SK-N-SH treated with all-trans-retinoic acid at 6 μM for 48 hours (cell line): ENCODE measurements around the gene RAP1A.

Source experiments
- ATAC-seq: fragments of 200-7000 bp; cut with Tn5 transposase; 3 replicates; pipeline ENCODE4 v1.9.1; 2020; ENCODE audit warnings: mild to moderate bottlenecking, moderate library complexity
- ARNTL ChIP-seq: fragments of 450-650 bp; formaldehyde crosslinking; IDR thresholded peaks from 2 replicates; pipeline ENCODE4 v1.5.0; 2020; ENCODE audit warnings: low read depth, mild to moderate bottlenecking, moderate library complexity, borderline replicate concordance
- BACH2 ChIP-seq: fragments of 250-450 bp; sonication (Bioruptor Pico); IDR thresholded peaks from 2 replicates; pipeline ENCODE4 v1.9.0; 2021; ENCODE audit warnings: mild to moderate bottlenecking, borderline replicate concordance
- CSDC2 ChIP-seq: fragments of 250-450 bp; sonication (Bioruptor Pico); IDR thresholded peaks from 2 replicates; pipeline ENCODE4 v1.5.0; 2020; ENCODE audit warnings: mild to moderate bottlenecking, moderate library complexity
- ESRRG ChIP-seq: fragments of 250-450 bp; sonication (Bioruptor Pico); IDR thresholded peaks from 2 replicates; pipeline ENCODE4 v1.6.1; 2021; ENCODE audit warnings: mild to moderate bottlenecking
- GLIS3 ChIP-seq: fragments of 250-450 bp; sonication (Bioruptor Pico); IDR thresholded peaks from 2 replicates; pipeline ENCODE4 v1.5.0; 2020; ENCODE audit warnings: mild to moderate bottlenecking, moderate library complexity
- ISL1 ChIP-seq: fragments of 250-450 bp; sonication (Bioruptor Pico); IDR thresholded peaks from 2 replicates; pipeline ENCODE4 v2.1.2; 2022; ENCODE audit warnings: mild to moderate bottlenecking, moderate library complexity
- OSR1 ChIP-seq: fragments of 250-450 bp; sonication (Bioruptor Pico); IDR thresholded peaks from 2 replicates; pipeline ENCODE4 v1.8.0; 2022; ENCODE audit warnings: moderate library complexity, mild to moderate bottlenecking, inconsistent platforms
- PATZ1 ChIP-seq: fragments of 250-450 bp; sonication (Bioruptor Pico); IDR thresholded peaks from 2 replicates; pipeline ENCODE4 v1.8.0; 2020; ENCODE audit warnings: mild to moderate bottlenecking, moderate library complexity, borderline replicate concordance
- PPARA ChIP-seq: fragments of 250-450 bp; sonication (Bioruptor Pico); IDR thresholded peaks from 2 replicates; pipeline ENCODE4 v1.5.0; 2020; ENCODE audit warnings: mild to moderate bottlenecking, borderline replicate concordance
- RARB ChIP-seq: fragments of 250-450 bp; sonication (Bioruptor Pico); IDR thresholded peaks from 2 replicates; pipeline ENCODE4 v1.8.0; 2021; ENCODE audit warnings: mild to moderate bottlenecking, moderate library complexity
- TCF4 ChIP-seq: fragments of 250-450 bp; sonication (Bioruptor Pico); IDR thresholded peaks from 2 replicates; pipeline ENCODE4 v1.8.0; 2021; ENCODE audit warnings: mild to moderate bottlenecking, moderate library complexity, borderline replicate concordance
- TSHZ2 ChIP-seq: fragments of 250-450 bp; sonication (Bioruptor Pico); IDR thresholded peaks from 2 replicates; pipeline ENCODE4 v1.5.0; 2020; ENCODE audit warnings: mild to moderate bottlenecking, moderate library complexity
- ZC3H10 ChIP-seq: fragments of 250-450 bp; sonication (Bioruptor Pico); IDR thresholded peaks from 2 replicates; pipeline ENCODE4 v1.5.1; 2021; ENCODE audit warnings: mild to moderate bottlenecking, moderate library complexity
- ZFP3 ChIP-seq: fragments of 250-450 bp; sonication (Bioruptor Pico); IDR thresholded peaks from 2 replicates; pipeline ENCODE4 v1.5.0; 2020; ENCODE audit warnings: mild to moderate bottlenecking, moderate library complexity
- ZFP30 ChIP-seq: fragments of 450-650 bp; formaldehyde crosslinking; IDR thresholded peaks from 2 replicates; pipeline ENCODE4 v1.5.0; 2022; ENCODE audit warnings: mild to moderate bottlenecking, moderate library complexity
- ZNF70 ChIP-seq: fragments of 450-650 bp; formaldehyde crosslinking; IDR thresholded peaks from 2 replicates; pipeline ENCODE4 v1.5.0; 2020; ENCODE audit warnings: mild to moderate bottlenecking, moderate library complexity
- ZNF8 ChIP-seq: fragments of 450-650 bp; formaldehyde crosslinking; IDR thresholded peaks from 2 replicates; pipeline ENCODE4 v1.5.0; 2020; ENCODE audit warnings: mild to moderate bottlenecking, moderate library complexity
- TF ChIP-seq, protein P1 (sequence below): fragments of 250-450 bp; sonication (Bioruptor Pico); IDR thresholded peaks from 2 replicates; pipeline ENCODE4 v1.5.1; 2021; ENCODE audit warnings: mild to moderate bottlenecking, moderate library complexity
- TF ChIP-seq, protein P2 (sequence below): fragments of 250-450 bp; sonication (Bioruptor Pico); IDR thresholded peaks from 2 replicates; pipeline ENCODE4 v1.8.0; 2021; ENCODE audit warnings: low read depth, mild to moderate bottlenecking, moderate library complexity, borderline replicate concordance
- TF ChIP-seq, protein P3 (sequence below): fragments of 250-450 bp; sonication (Bioruptor Pico); IDR thresholded peaks from 2 replicates; pipeline ENCODE4 v1.5.1; 2020; ENCODE audit warnings: low read depth, mild to moderate bottlenecking, moderate library complexity

Gene RAP1A

GRCh38 chr1:111666828-111667227 lies 47.2 kb downstream of the RAP1A start:
- no peak for TF ChIP-seq ESRRG (CRISPR knock-in tag)
- no peak for TF ChIP-seq ARNTL (CRISPR knock-in tag)
- TF ChIP-seq, protein P1, sequence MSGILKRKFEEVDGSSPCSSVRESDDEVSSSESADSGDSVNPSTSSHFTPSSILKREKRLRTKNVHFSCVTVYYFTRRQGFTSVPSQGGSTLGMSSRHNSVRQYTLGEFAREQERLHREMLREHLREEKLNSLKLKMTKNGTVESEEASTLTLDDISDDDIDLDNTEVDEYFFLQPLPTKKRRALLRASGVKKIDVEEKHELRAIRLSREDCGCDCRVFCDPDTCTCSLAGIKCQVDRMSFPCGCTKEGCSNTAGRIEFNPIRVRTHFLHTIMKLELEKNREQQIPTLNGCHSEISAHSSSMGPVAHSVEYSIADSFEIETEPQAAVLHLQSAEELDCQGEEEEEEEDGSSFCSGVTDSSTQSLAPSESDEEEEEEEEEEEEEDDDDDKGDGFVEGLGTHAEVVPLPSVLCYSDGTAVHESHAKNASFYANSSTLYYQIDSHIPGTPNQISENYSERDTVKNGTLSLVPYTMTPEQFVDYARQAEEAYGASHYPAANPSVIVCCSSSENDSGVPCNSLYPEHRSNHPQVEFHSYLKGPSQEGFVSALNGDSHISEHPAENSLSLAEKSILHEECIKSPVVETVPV (CRISPR knock-in tag) = no peak
- no peak for TF ChIP-seq RARB
- no peak for ATAC-seq

- no peak for ATAC-seq
- TF ChIP-seq, protein P2, sequence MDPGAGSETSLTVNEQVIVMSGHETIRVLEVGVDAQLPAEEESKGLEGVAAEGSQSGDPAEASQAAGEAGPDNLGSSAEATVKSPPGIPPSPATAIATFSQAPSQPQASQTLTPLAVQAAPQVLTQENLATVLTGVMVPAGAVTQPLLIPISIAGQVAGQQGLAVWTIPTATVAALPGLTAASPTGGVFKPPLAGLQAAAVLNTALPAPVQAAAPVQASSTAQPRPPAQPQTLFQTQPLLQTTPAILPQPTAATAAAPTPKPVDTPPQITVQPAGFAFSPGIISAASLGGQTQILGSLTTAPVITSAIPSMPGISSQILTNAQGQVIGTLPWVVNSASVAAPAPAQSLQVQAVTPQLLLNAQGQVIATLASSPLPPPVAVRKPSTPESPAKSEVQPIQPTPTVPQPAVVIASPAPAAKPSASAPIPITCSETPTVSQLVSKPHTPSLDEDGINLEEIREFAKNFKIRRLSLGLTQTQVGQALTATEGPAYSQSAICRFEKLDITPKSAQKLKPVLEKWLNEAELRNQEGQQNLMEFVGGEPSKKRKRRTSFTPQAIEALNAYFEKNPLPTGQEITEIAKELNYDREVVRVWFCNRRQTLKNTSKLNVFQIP (CRISPR knock-in tag) = no peak
- TF ChIP-seq TCF4 (CRISPR knock-in tag) = no peak
- TF ChIP-seq RARB = no peak
- TF ChIP-seq ZNF8 (CRISPR knock-in tag) = no peak
- TF ChIP-seq ZC3H10 (CRISPR knock-in tag) = no peak
- no peak for TF ChIP-seq PPARA (CRISPR knock-in tag)
- no peak for TF ChIP-seq CSDC2 (CRISPR knock-in tag)
- TF ChIP-seq, protein P1 (CRISPR knock-in tag) = no peak
- TF ChIP-seq GLIS3 (CRISPR knock-in tag) = no peak
- TF ChIP-seq PATZ1 (CRISPR knock-in tag) = no peak
- no peak for TF ChIP-seq TSHZ2
- no peak for TF ChIP-seq ZFP30
- TF ChIP-seq, protein P3, sequence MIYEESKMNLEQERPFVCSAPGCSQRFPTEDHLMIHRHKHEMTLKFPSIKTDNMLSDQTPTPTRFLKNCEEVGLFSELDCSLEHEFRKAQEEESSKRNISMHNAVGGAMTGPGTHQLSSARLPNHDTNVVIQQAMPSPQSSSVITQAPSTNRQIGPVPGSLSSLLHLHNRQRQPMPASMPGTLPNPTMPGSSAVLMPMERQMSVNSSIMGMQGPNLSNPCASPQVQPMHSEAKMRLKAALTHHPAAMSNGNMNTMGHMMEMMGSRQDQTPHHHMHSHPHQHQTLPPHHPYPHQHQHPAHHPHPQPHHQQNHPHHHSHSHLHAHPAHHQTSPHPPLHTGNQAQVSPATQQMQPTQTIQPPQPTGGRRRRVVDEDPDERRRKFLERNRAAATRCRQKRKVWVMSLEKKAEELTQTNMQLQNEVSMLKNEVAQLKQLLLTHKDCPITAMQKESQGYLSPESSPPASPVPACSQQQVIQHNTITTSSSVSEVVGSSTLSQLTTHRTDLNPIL = no peak
- no peak for TF ChIP-seq ISL1 (CRISPR knock-in tag)
- TF ChIP-seq ESRRG (CRISPR knock-in tag) = no peak
- no peak for TF ChIP-seq BACH2 (CRISPR knock-in tag)
- no peak for TF ChIP-seq ZNF70 (CRISPR knock-in tag)
- TF ChIP-seq ZFP3 (CRISPR knock-in tag) = no peak
- no peak for TF ChIP-seq ARNTL (CRISPR knock-in tag)
- TF ChIP-seq, all 23 proteins: peak for 0
Measured at GRCh38 chr1:111669268-111669667, 49.7 kb downstream of the RAP1A start.

- ATAC-seq = no peak
- TF ChIP-seq ZFP30 (no peak), OSR1 (CRISPR knock-in tag) (no peak), ZNF70 (CRISPR knock-in tag) (no peak)
- TF ChIP-seq, protein P3 = no peak
- TF ChIP-seq, all 23 proteins: peak for 0
Measured at GRCh38 chr1:111671852-111672251, 52.3 kb downstream of the RAP1A start.
